ENCODE measurements around the gene ZNF232.
"Not testable (repeated sequence)": the region's sequence is repeated elsewhere in the genome, so short reads cannot be mapped to it uniquely, and the experiment has no call there.

GRCh38 chr17:5136580-5137412, 25.1 kb upstream of the ZNF232 start:
- TF ChIP-seq CTCF (IDR thresholded peaks at IDR 0.05); ZFX (IDR thresholded peaks at IDR 0.05; ENCODE audit: borderline replicate concordance): not testable (repeated sequence)

Measured in 22Rv1 (cell line).